SH-SY5Y (cell line): ENCODE data around the gene SSPN.

Experiments
- GATA2 ChIP-seq: IDR thresholded peaks from 2 replicates; pipeline ENCODE4 v1.6.1; 2011; ENCODE audit warnings: mild to moderate bottlenecking, low read depth, low read length
- GATA3 ChIP-seq: IDR thresholded peaks from 2 replicates; pipeline ENCODE4 v1.6.1; 2011; ENCODE audit warnings: low read depth, mild to moderate bottlenecking, low read length, moderate library complexity

DNA sequence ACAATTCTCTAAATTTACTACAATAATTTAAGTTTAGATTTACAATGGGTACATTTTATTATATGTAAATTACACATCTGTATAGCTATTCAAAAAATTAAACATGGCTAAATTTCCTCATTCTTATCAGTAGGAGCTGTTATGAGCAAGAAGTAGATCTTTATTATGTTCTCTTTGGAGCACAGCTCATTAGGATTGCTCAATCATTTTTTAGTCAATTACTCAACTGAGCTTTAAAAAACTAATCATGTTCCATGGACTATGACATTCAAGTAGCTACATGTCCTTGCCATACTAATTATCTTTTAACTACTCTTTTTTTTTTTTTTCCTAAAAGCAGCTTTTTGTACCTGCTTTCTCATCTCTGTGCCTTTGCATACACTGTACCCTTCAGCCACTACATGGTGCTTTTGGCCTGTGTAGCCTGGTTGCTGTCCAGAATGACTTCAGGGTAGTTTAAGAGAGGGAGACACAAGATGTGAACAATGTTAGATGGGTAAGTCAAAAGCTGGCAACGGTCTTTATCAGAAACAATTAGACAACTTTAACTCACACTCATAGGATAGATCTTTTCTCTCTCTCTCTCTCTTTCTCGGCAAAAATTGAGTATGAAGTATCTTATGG, 69.0 kb downstream of the SSPN start:
- TF ChIP-seq GATA3: no peak
- no peak for TF ChIP-seq GATA2
